ENCODE measurements around the gene LRCH1.

Gene LRCH1

GRCh38 chr13:46527237-46527636 is 25.7 kb upstream of the LRCH1 start:
- TF ChIP-seq CTCF (IDR thresholded peaks at IDR 0.05), result no peak

- no peak for TF ChIP-seq CTCF (IDR thresholded peaks at IDR 0.05)
Measured at GRCh38 chr13:46529216-46529919, 23.6 kb upstream of the LRCH1 start.

- no peak for TF ChIP-seq CTCF (IDR thresholded peaks at IDR 0.05)
Measured at GRCh38 chr13:46530084-46530935, 22.7 kb upstream of the LRCH1 start.

GRCh38 chr13:46531953-46532352 is 21.0 kb upstream of the LRCH1 start:
- no peak for TF ChIP-seq CTCF (IDR thresholded peaks at IDR 0.05)

- no peak for TF ChIP-seq CTCF (IDR thresholded peaks at IDR 0.05)
Measured at GRCh38 chr13:46535002-46535401, 18.0 kb upstream of the LRCH1 start.

- TF ChIP-seq CTCF (IDR thresholded peaks at IDR 0.05), result no peak
Measured at GRCh38 chr13:46535825-46536224, 17.1 kb upstream of the LRCH1 start.

- no peak for TF ChIP-seq CTCF (IDR thresholded peaks at IDR 0.05)
Measured at GRCh38 chr13:46536341-46536740, 16.6 kb upstream of the LRCH1 start.

Data from LNCAP (cell line).